Adrenal gland (tissue), 12 donors: Measurements from ENCODE around the gene TRIM40. TPM values are rescaled to one million over a fixed set of nuclear protein-coding genes. Genes with fewer than 3 reads are reported as not detected.

Experiments
- DNase-seq, 7 donors: peaks; one replicate each; pipeline ENCODE4 v3.0.0-alpha.2; 2019 to 2020
- H3K27ac ChIP-seq, 5 donors: fragments of 200-600 bp; sonication (generic) in 4 of 5; 1 replicate in 3 of 5; 2 replicates in 2 of 5; pipeline versions ENCODE4 v1.5.1 to v1.8.0; 2016 to 2020; ENCODE audit warnings: mild to moderate bottlenecking in 1 of 5
- H3K27me3 ChIP-seq: fragments of 200-600 bp; 2 replicates; pipeline ENCODE4 v1.8.0; 2021
- H3K36me3 ChIP-seq, 2 donors: fragments of 200-600 bp; replicated peaks in 1 of 2; 1 replicate in 1 of 2; 2 replicates in 1 of 2; pipeline versions ENCODE4 v1.5.1 to v1.8.0; 2018 to 2022
- H3K4me1 ChIP-seq, 2 donors: fragments of 200-600 bp; replicated peaks in 1 of 2; 1 replicate in 1 of 2; 2 replicates in 1 of 2; pipeline versions ENCODE4 v1.5.1 to v1.8.0; 2018 to 2021
- H3K4me3 ChIP-seq, 4 donors: fragments of 200-600 bp; sonication (generic) in 3 of 4; one replicate each; pipeline ENCODE4 v1.5.1; 2016 to 2018
- H3K9me3 ChIP-seq, 3 donors: fragments of 200-600 bp; sonication (generic) in 1 of 3; replicated peaks in 1 of 3; 1 replicate in 2 of 3; 2 replicates in 1 of 3; pipeline versions ENCODE4 v1.5.1 to v1.8.0; 2016 to 2021
- POLR2A ChIP-seq, 2 donors: fragments of 450-650 bp; IDR thresholded peaks; one replicate each; pipeline ENCODE4 v1.6.1; 2017; ENCODE audit warnings: antibody characterized with exemption in 2 of 2, mild to moderate bottlenecking in 2 of 2, moderate library complexity in 1 of 2
- WGBS, 4 donors: extraction: QIAGEN DNeasy Blood & Tissue Kit in 2 of 4; methylation state at CpG; one replicate each; pipeline versions ENCODE4 v1.1.5 to v1.1.7; 2013 to 2017; 5-methylcytosine and 5-hydroxymethylcytosine counted together
- intact Hi-C, 2 donors: fragments of 100-400 bp; cut with DNase I; formaldehyde crosslinking; loops; one replicate each; pipeline versions ENCODE4 v1.14.1 to v1.15.0; 2022 to 2023
- polyA plus RNA-seq, 3 donors: library from polyadenylated mRNA; stranded (reverse); fragments of 200-250 nt in 2 of 3; fragments of 350-450 nt in 1 of 3; fragmentation: Illumina TruSeq in 1 of 3; extraction: RNeasy Lipid Tissue Mini Kit (QIAGEN cat#74804) in 1 of 3; gene quantifications; one replicate each; pipeline ENCODE4 v1.2.3, GENCODE V29; 2013 to 2014
- total RNA-seq, 9 donors: library from RNA; depleted of rRNA in 4 of 9; stranded (reverse); fragments of >200 nt in 4 of 9; fragments of 120-200 nt in 1 of 9; fragmentation: NEBNext Ultra II Directional in 1 of 9; extraction: Animal tissue kit (Norgen Biotek cat#: 25700) in 1 of 9; gene quantifications; one replicate each; pipeline versions ENCODE4 v1.1.0 to v1.2.4, GENCODE V29; 2013 to 2023
- TF ChIP-seq, protein P1 (sequence below), 6 experiments: fragments of 450-650 bp in 4 of 6; fragments of 200-600 bp in 2 of 6; sonication (generic) in 1 of 6; IDR thresholded peaks; 1 replicate in 5 of 6; 2 replicates in 1 of 6; pipeline versions ENCODE4 v1.5.1 to v1.8.0; 2016 to 2021; ENCODE audit warnings: antibody characterized with exemption in 6 of 6, mild to moderate bottlenecking in 2 of 6, moderate library complexity in 1 of 6
- donor health status: healthy with polysubstance abuse.
- donor health status: Bipolar disorder and iron deficiency.
- donor health status: DM: yes; HTN: yes; CAD: no.
- donor health status: DM: no; HTN: no; CAD: no.
- donor health status: DM: no; HTN: no; CAD: no.
- donor health status: DM: yes; HTN: yes; CAD: no.

TRIM40 gene
- total and polyA plus RNA-seq, 12 donors: 0.11 to 0.16 TPM; not detected in 10

DNA sequence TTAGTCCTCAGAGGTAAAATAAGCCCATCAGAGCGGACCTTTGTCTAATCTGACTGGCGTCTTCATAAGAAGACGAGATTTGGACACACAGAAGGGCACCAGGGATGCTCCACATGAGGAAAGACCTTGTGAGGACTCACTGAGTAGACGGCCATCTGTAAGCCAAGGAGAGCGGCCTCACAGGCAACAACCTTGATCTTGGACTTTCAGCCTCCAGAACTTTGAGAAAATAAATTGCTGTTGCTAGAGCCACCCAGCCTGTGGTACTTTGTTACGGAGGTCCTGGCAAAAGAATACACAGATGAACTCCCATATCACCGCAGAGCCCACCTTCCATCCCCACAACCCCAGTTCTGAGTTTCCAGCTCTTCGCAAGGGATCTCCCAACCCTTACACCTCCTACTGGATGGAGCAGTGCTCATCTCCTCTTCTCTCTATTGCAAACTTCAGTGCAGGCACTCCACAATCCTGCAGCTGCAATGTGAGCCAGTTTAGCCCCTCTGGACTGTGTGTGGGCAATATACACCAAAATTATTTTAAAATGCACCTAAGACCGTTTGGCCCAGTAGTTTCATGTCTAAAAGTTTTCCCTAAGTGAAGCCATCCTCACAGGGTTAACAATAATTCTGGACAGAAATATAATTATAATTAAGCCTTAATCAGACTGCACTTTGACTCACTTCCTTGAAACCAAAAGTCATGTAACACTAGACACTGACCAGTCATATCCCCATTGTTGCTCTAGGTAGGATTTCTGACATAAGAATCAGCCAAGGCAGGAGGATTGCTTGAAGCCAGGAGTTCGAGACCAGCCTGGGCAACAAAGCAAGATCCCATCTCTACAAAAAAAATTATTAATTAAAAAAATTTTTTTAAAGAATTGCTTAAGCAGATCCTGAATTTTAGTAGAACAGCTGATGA, 14.2 kb upstream of the TRIM40 start:
- WGBS, 4 donors: 62 to 76% (median 64%) methylated on average over 10 of the region's 10 CpGs
- Histone ChIP-seq H3K9me3 (no peaks in the 10 kb centered on the region), H3K36me3 (no peaks in the 10 kb centered on the region), H3K4me3 (no peak overlapping the region), H3K27ac (no peak overlapping the region), H3K4me1 (no peaks in the 10 kb centered on the region), H3K27me3 (no peaks in the 10 kb centered on the region)
- TF ChIP-seq POLR2A (IDR thresholded peaks at IDR 0.05): no peak
- TF ChIP-seq, protein P1, sequence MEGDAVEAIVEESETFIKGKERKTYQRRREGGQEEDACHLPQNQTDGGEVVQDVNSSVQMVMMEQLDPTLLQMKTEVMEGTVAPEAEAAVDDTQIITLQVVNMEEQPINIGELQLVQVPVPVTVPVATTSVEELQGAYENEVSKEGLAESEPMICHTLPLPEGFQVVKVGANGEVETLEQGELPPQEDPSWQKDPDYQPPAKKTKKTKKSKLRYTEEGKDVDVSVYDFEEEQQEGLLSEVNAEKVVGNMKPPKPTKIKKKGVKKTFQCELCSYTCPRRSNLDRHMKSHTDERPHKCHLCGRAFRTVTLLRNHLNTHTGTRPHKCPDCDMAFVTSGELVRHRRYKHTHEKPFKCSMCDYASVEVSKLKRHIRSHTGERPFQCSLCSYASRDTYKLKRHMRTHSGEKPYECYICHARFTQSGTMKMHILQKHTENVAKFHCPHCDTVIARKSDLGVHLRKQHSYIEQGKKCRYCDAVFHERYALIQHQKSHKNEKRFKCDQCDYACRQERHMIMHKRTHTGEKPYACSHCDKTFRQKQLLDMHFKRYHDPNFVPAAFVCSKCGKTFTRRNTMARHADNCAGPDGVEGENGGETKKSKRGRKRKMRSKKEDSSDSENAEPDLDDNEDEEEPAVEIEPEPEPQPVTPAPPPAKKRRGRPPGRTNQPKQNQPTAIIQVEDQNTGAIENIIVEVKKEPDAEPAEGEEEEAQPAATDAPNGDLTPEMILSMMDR (IDR thresholded peaks at IDR 0.05): no peak
- intact Hi-C loops: no loop called here
- DNase-seq: no peak

DNA sequence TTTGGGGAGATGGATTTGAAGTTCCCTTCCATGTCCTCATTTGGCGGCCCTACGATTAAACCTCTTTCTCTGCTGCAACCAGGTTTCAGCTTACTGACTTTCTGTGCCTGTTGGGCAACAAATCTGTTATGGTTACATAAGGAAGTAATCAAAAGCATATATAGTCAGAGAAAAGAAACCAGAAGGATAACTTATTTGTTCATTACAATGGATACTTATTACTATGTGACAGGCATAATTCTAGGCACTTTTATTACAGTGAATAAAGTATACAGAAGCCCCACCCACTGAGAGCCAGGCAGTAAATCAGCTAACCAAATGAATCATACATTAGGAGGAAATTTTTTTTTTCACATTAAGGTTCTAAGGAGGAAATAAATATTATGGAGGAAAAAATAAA, 13.4 kb upstream of the TRIM40 start:
- Histone ChIP-seq H3K4me1 (no peaks in the 10 kb centered on the region), H3K36me3 (no peaks in the 10 kb centered on the region), H3K4me3 (no peak overlapping the region), H3K9me3 (no peaks in the 10 kb centered on the region), H3K27me3 (peaks cover 6% of the 10 kb centered on the region), H3K27ac (no peak overlapping the region)
- intact Hi-C loops: no loop called here
- WGBS, 4 donors: 26 to 88% (median 43%) methylated on average over 2 of the region's 2 CpGs
- TF ChIP-seq POLR2A (IDR thresholded peaks at IDR 0.05): no peak
- TF ChIP-seq, protein P1 (IDR thresholded peaks at IDR 0.05): no peak
- no peak for DNase-seq

- Histone ChIP-seq H3K27ac (no peak overlapping the region), H3K36me3 (no peaks in the 10 kb centered on the region), H3K27me3 (peaks cover 37% of the 10 kb centered on the region), H3K4me3 (no peak overlapping the region), H3K4me1 (no peaks in the 10 kb centered on the region), H3K9me3 (no peaks in the 10 kb centered on the region)
- TF ChIP-seq, protein P1 (IDR thresholded peaks at IDR 0.05): no peak
- TF ChIP-seq POLR2A (IDR thresholded peaks at IDR 0.05): no peak
- intact Hi-C loops: no loop called here
- WGBS, 4 donors: 25 to 38% (median 29%) methylated on average over 34 to 50 of the region's 50 CpGs
- no peak for DNase-seq
These were observed 8.5 kb upstream of the TRIM40 start for GRCh38 chr6:30127238-30128093.
